ENCODE results near the gene DEFB131B. TPM values are rescaled to one million over a fixed set of nuclear protein-coding genes. Genes with fewer than 3 reads are reported as not detected.
"Not testable (repeated sequence)": the region's sequence is repeated elsewhere in the genome, so short reads cannot be mapped to it uniquely, and the experiment has no call there.

Gene DEFB131B, protein sequence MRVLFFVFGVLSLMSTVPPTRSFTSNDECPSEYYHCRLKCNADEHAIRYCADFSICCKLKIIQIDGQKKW
- total RNA-seq = not detected

- DNase-seq (ENCODE audit: low spot score in 2 of 2); H3K27ac ChIP-seq; H3K4me3 ChIP-seq; H3K27me3 ChIP-seq; intact Hi-C loops (cut with DNase I); H3K36me3 ChIP-seq; H3K4me1 ChIP-seq; H3K9me3 ChIP-seq: not testable (repeated sequence)
These were observed at the start of gene DEFB131B for GRCh38 chr11:71878059-71878458. Gene DEFB131B, plus strand, starts transcription at chr11:71878453. Its CDS starts 0 bp downstream, at chr11:71878453.

DNA sequence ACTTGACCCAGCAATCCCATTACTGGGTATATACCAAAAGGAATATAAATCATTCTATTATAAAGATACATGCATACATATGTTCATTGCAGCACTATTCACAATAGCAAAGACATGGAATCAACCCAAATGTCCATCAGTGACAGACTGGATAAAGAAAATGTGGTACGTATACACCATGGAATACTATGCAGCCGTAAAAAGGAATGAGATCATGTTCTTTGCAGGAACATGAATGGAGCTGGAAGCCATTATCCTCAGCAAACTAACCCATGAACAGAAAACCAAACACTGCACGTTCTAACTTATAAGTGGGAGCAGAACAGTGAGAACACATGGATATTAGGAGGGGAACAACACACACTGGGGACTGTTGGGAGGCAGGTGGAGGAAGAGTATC is 49.0 kb upstream of the DEFB131B start:
- H3K4me1 ChIP-seq; H3K9me3 ChIP-seq; H3K36me3 ChIP-seq; DNase-seq (ENCODE audit: low spot score in 2 of 2); H3K27ac ChIP-seq; H3K4me3 ChIP-seq; H3K27me3 ChIP-seq; intact Hi-C loops (cut with DNase I): not testable (repeated sequence)

GRCh38 chr11:71829686-71830085 is 48.6 kb upstream of the DEFB131B start:
- DNase-seq (ENCODE audit: low spot score in 2 of 2); H3K27me3 ChIP-seq; intact Hi-C loops (cut with DNase I); H3K27ac ChIP-seq; H3K4me3 ChIP-seq; H3K9me3 ChIP-seq; H3K4me1 ChIP-seq; H3K36me3 ChIP-seq: not testable (repeated sequence)

GRCh38 chr11:71832811-71833210 is 45.4 kb upstream of the DEFB131B start, which contains the start of gene DEFB108B:
Gene DEFB108B, plus strand, starts transcription at chr11:71833200. Its CDS starts 0 bp downstream, at chr11:71833200.
- H3K4me3 ChIP-seq; H3K4me1 ChIP-seq; H3K27me3 ChIP-seq; intact Hi-C loops (cut with DNase I); H3K36me3 ChIP-seq; H3K27ac ChIP-seq; DNase-seq (ENCODE audit: low spot score in 2 of 2); H3K9me3 ChIP-seq: not testable (repeated sequence)

- H3K4me3 ChIP-seq; H3K4me1 ChIP-seq; intact Hi-C loops (cut with DNase I); H3K9me3 ChIP-seq; H3K27me3 ChIP-seq; H3K27ac ChIP-seq; DNase-seq (ENCODE audit: low spot score in 2 of 2); H3K36me3 ChIP-seq: not testable (repeated sequence)
These were observed 35.5 kb upstream of the DEFB131B start for GRCh38 chr11:71842720-71843119.

GRCh38 chr11:71843355-71843754 is 34.9 kb upstream of the DEFB131B start:
- H3K9me3 ChIP-seq; H3K4me3 ChIP-seq; H3K36me3 ChIP-seq; intact Hi-C loops (cut with DNase I); H3K27me3 ChIP-seq; H3K4me1 ChIP-seq; H3K27ac ChIP-seq; DNase-seq (ENCODE audit: low spot score in 2 of 2): not testable (repeated sequence)

DNA sequence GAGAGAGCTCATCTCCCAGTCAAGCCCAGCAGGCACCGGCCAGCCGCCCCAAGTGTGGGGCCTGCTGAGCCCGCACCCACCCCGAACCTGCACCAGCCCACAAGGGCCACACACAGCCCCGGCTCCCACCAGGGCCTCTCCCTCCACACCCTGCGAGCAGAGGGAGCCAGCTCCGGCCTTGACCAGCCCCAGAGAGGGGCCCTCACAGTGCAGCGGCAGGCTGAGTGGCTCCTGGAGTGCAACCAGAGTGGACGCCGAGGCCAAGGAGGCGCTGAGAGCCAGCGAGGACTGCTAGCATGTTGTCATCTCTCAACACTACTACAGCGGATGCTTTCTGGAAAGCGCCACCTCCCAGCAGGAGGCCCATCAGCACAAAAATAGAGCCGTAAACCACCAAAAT is 34.4 kb upstream of the DEFB131B start:
- Histone ChIP-seq H3K27me3 (no peaks in the 10 kb centered on the region), H3K4me1 (no peaks in the 10 kb centered on the region), H3K27ac (no peak overlapping the region), H3K9me3 (no peaks in the 10 kb centered on the region), H3K4me3 (no peak overlapping the region), H3K36me3 (no peaks in the 10 kb centered on the region)
- intact Hi-C loops (cut with DNase I) = no loop called here
- no peak for DNase-seq (ENCODE audit: low spot score in 2 of 2)
- TF ChIP-seq CTCF (IDR thresholded peaks at IDR 0.05) = no peak

- H3K27ac ChIP-seq; H3K4me3 ChIP-seq; H3K4me1 ChIP-seq; H3K36me3 ChIP-seq; H3K27me3 ChIP-seq; DNase-seq (ENCODE audit: low spot score in 2 of 2); intact Hi-C loops (cut with DNase I); H3K9me3 ChIP-seq: not testable (repeated sequence)
These were observed 24.4 kb upstream of the DEFB131B start for GRCh38 chr11:71853895-71854294.

GRCh38 chr11:71855880-71856279 is 22.4 kb upstream of the DEFB131B start:
- H3K9me3 ChIP-seq; H3K27ac ChIP-seq; H3K27me3 ChIP-seq; intact Hi-C loops (cut with DNase I); H3K4me3 ChIP-seq; H3K36me3 ChIP-seq; H3K4me1 ChIP-seq; DNase-seq (ENCODE audit: low spot score in 2 of 2): not testable (repeated sequence)

DNA sequence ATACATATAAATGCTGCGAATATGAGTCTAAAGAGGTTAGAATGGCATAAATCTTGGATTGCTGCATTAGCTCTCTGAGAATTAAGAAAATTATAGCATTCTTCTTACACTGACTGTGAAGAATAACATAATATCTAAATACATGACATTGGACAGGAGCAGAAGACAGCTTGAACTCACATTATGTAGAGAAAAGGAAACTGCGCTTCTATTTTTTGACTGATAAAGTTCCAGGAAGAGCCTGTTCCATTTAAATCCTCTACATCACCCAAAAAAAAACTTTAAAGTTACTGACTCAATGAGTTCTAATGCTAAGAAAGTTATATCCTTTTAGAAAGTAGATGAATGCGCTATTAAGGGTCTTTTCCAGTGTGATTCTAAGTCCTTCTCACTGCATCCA is 17.4 kb upstream of the DEFB131B start:
- intact Hi-C loops (cut with DNase I); H3K27ac ChIP-seq; H3K4me1 ChIP-seq; H3K9me3 ChIP-seq; H3K36me3 ChIP-seq; H3K27me3 ChIP-seq; DNase-seq (ENCODE audit: low spot score in 2 of 2); H3K4me3 ChIP-seq: not testable (repeated sequence)
